KBM-7 (cell line): ENCODE results near the gene DUX4.
"Not testable (repeated sequence)": the region's sequence is repeated elsewhere in the genome, so short reads cannot be mapped to it uniquely, and the experiment has no call there.

Experiments used
- DNase-seq: peaks from one replicate; pipeline ENCODE4 v3.0.0-alpha.2; 2015
- in situ Hi-C: fragments of 300-500 bp; cut with MboI; formaldehyde crosslinking; loops from 2 replicates; pipeline ENCODE4 v1.14.3; 2020; ENCODE audit warnings: low sequenced_read_pairs, low pct_unique_long_range_greater_than_20kb, mixed read lengths

The DUX4 gene

GRCh38 chr4:190173428-190173827 lies at the start of gene DUX4:
TSS of gene DUX4 (plus strand) at chr4:190173774. CDS start at chr4:190173774, 0 bp downstream.
- DNase-seq, in situ Hi-C loops: not testable (repeated sequence)

- in situ Hi-C loops, DNase-seq: not testable (repeated sequence)
These were observed 1.9 kb downstream of the DUX4 start for GRCh38 chr4:190175436-190175835.

GRCh38 chr4:190177727-190178605 lies 4.4 kb downstream of the DUX4 start:
- DNase-seq, in situ Hi-C loops: not testable (repeated sequence)

GRCh38 chr4:190178606-190178990 lies 5.0 kb downstream of the DUX4 start:
- DNase-seq, in situ Hi-C loops: not testable (repeated sequence)

GRCh38 chr4:190179030-190179739 lies 5.6 kb downstream of the DUX4 start:
- DNase-seq, in situ Hi-C loops: not testable (repeated sequence)

GRCh38 chr4:190179740-190180094 lies 6.1 kb downstream of the DUX4 start:
- in situ Hi-C loops, DNase-seq: not testable (repeated sequence)

GRCh38 chr4:190180947-190181346 lies 7.4 kb downstream of the DUX4 start:
- in situ Hi-C loops, DNase-seq: not testable (repeated sequence)

GRCh38 chr4:190181481-190182100 lies 8.0 kb downstream of the DUX4 start:
- DNase-seq, in situ Hi-C loops: not testable (repeated sequence)

GRCh38 chr4:190203510-190203909 lies 29.9 kb downstream of the DUX4 start:
- in situ Hi-C loops, DNase-seq: not testable (repeated sequence)
